Measurements from ENCODE around the gene MUCL3.
"Not testable (repeated sequence)": the region's sequence is repeated elsewhere in the genome, so short reads cannot be mapped to it uniquely, and the experiment has no call there.

MUCL3 gene

DNA sequence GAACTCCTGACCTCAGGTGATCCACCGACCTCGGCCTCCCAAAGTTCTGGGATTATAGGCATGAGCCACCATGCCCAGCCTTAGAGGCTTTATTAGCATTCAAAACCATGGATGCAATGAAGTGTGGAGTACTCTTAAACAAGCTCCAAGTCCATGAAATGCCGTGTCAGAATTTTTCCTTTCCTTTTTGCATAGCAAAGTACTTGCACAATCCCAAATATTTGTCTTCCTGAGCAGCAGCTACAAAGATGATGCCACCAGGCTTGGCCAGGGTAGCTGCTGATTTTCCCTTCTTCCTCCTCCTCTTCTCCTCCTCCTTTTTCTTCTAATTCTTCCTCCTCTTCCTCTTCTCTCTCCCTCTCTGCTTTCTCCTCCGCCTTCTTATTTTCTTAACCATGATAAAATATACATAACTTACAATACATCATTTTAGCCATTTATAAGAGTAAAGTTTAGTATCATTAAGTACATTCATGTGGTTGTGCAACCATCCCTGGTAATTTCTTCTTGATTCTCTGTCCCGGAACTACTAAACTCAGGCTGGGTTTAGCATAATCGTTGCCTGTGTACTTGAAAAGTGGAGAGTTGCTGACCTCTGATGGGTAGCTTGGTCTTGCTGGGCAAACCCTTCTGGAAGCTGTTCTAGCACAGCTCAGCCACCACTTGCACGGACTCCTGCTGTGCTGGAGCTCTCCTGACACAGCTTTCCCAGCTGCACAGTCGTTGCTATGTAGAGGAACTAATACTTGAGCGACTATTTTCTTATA is 20.3 kb downstream of the MUCL3 start:
- peak; percentile 17 for DNase-seq (ENCODE audit: low read depth, low spot score)

DNA sequence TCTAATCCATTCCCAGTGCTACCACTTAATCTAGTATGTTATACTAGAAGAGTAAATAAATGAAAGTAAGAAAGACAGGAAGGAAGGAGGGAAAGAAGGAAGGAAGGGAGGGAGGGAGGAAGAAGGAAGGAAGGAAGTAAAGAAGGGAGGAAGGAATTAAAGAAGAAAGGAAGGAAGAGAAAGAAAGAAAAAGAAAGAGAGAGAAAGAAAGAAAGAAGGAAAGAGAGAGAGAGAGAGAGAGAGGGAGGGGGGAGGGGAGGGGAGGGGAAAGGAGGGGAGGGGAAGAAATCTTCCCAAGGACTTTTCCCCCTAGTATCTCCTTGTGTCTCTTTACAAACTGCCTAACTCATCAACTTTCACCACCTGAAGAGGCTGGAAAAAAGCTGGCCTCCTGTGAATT is 21.9 kb downstream of the MUCL3 start:
- TF ChIP-seq, protein P1, sequence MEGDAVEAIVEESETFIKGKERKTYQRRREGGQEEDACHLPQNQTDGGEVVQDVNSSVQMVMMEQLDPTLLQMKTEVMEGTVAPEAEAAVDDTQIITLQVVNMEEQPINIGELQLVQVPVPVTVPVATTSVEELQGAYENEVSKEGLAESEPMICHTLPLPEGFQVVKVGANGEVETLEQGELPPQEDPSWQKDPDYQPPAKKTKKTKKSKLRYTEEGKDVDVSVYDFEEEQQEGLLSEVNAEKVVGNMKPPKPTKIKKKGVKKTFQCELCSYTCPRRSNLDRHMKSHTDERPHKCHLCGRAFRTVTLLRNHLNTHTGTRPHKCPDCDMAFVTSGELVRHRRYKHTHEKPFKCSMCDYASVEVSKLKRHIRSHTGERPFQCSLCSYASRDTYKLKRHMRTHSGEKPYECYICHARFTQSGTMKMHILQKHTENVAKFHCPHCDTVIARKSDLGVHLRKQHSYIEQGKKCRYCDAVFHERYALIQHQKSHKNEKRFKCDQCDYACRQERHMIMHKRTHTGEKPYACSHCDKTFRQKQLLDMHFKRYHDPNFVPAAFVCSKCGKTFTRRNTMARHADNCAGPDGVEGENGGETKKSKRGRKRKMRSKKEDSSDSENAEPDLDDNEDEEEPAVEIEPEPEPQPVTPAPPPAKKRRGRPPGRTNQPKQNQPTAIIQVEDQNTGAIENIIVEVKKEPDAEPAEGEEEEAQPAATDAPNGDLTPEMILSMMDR (IDR thresholded peaks at IDR 0.05; ENCODE audit: low read depth, low read length) = no peak
- no peak overlapping the region for H3K4me3 ChIP-seq (ENCODE audit: low read depth, low read length)
- in situ Hi-C loops (cut with HindIII; ENCODE audit: low sequenced_read_pairs) = no loop called here
- DNase-seq (ENCODE audit: low read depth, low spot score) = no peak

More for the DNA sequence above, 20.3 kb downstream of the MUCL3 start:
- in situ Hi-C loops (cut with HindIII; ENCODE audit: low sequenced_read_pairs) = no loop called here
- H3K4me3 ChIP-seq (ENCODE audit: low read depth, low read length) = no peak overlapping the region
- TF ChIP-seq, protein P1 (IDR thresholded peaks at IDR 0.05; ENCODE audit: low read depth, low read length) = no peak

DNA sequence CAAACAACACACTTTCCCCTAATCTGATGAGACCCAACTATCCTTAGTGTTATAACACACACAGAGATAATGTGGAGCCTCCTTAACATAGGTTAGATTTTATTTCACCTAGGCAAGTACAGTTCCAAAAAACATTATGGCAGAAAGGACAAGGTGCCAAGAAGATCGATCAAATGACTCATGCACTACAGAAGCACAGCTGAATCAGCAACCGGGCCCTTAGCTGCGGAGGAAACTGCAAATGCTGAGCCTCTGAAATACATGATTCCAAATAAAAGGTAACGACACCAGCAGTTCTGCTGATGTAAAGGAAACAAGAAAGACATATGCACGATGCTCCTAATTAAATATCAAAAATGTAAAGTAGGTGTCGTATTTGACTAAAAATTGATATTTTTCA is 22.9 kb downstream of the MUCL3 start:
- TF ChIP-seq, protein P1 (IDR thresholded peaks at IDR 0.05; ENCODE audit: low read depth, low read length) = no peak
- DNase-seq (ENCODE audit: low read depth, low spot score) = peak; percentile 67
- H3K4me3 ChIP-seq (ENCODE audit: low read depth, low read length) = no peak overlapping the region
- in situ Hi-C loops (cut with HindIII; ENCODE audit: low sequenced_read_pairs) = no loop called here

DNA sequence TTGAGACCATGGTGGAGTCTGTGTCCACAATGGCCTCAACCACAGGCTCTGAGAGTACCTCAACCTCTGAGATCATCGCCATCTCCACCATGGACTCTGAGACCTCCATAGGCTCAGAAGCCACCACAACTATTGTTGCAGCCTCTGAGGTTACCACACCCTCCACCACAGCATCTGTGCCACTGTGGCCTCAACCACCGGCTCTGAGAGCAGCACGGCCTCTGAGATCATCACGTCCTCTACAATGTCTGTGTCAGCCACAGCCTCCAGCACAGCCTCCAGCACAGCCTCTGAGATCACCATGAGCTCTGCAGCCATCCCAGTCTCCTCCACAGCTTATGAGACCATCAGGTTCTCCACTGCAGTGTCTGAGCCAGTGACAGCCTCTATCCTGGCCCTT is 23.3 kb downstream of the MUCL3 start:
- in situ Hi-C loops (cut with HindIII; ENCODE audit: low sequenced_read_pairs) = no loop called here
- peak; percentile 65 for DNase-seq (ENCODE audit: low read depth, low spot score)
- no peak overlapping the region for H3K4me3 ChIP-seq (ENCODE audit: low read depth, low read length)
- TF ChIP-seq, protein P1 (IDR thresholded peaks at IDR 0.05; ENCODE audit: low read depth, low read length) = no peak

DNA sequence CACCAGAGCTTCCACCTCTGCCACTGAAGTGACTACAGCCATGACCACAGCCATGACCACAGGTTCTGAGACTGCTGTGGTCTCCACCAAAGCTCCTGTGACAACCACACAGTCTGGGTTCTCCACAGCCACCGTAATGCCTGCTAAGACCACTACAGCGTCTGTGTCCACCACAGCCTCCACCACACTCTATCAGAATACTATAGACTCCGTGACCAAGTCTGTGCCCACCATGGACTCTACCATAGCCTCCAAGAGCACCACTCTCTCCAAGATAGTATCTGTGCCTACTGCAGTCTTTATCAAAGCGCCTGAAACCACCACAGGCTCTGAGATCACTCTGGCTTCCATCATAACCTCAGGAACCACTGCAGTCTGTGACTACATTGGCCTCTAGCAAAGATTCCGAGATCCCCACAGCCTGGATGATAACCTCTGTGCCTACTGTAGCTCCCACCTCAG is 24.4 kb downstream of the MUCL3 start:
- TF ChIP-seq, protein P1 (IDR thresholded peaks at IDR 0.05; ENCODE audit: low read depth, low read length) = no peak
- no peak for DNase-seq (ENCODE audit: low read depth, low spot score)
- no peak overlapping the region for H3K4me3 ChIP-seq (ENCODE audit: low read depth, low read length)
- in situ Hi-C loops (cut with HindIII; ENCODE audit: low sequenced_read_pairs) = no loop called here

DNA sequence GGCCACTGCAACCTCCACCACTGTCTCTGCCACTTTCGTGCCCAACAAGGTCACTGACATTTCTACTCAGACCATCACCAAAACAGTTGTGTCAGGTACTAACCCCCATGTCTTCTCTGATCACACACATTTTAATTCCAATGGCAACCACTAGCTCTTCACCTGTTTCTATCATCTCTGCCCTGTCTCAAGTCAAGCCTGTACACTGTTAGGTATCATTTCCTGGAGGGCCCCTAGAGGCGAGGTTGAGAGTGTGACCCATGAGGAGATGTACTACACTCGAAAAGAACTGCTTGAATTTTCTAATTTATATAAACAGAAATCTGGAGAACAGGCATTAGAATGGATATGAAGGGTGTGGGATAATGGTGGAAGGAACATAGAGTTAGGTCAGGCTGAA is 25.4 kb downstream of the MUCL3 start:
- in situ Hi-C loops (cut with HindIII; ENCODE audit: low sequenced_read_pairs) = no loop called here
- H3K4me3 ChIP-seq (ENCODE audit: low read depth, low read length) = no peak overlapping the region
- no peak for DNase-seq (ENCODE audit: low read depth, low spot score)
- TF ChIP-seq, protein P1 (IDR thresholded peaks at IDR 0.05; ENCODE audit: low read depth, low read length) = no peak

DNA sequence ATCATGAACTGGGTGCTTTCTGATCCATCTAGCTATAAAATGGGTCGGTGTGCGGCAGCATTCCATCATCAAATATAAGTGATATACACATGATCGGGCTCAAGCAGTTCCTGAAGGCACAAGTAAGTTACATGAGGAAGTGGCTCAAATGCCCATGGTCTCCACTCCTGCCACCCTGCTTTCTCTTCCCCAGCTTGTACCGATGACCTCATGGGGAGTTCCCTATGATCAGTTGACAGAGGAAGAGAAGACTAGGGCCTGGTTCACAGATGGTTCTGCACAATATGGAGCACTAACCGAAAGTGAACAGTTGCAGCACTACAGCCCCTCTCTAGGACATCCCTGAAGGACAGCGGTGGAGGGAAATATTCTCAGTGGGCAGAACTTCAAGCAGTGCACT is 28.4 kb downstream of the MUCL3 start:
- DNase-seq (ENCODE audit: low read depth, low spot score); in situ Hi-C loops (cut with HindIII; ENCODE audit: low sequenced_read_pairs); H3K4me3 ChIP-seq (ENCODE audit: low read depth, low read length): not testable (repeated sequence)
